HEK293 (cell line): ENCODE results near the gene GOLGA2.
A peak's percentile ranks its signal among the peaks of the same experiment; 100 is the strongest.

Source experiments
- HOXC10 ChIP-seq: sonication (generic); formaldehyde crosslinking; IDR thresholded peaks from 2 replicates; pipeline ENCODE4 v1.8.1; 2023; ENCODE audit warnings: mild to moderate bottlenecking, missing genetic modification reagents
- MEIS1 ChIP-seq: sonication (generic); formaldehyde crosslinking; IDR thresholded peaks from 2 replicates; pipeline ENCODE4 v1.8.1; 2022; ENCODE audit warnings: missing genetic modification reagents, mild to moderate bottlenecking, borderline replicate concordance
- SCRT1 ChIP-seq: fragments of 450-650 bp; formaldehyde crosslinking; IDR thresholded peaks from 2 replicates; pipeline ENCODE4 v1.5.1; 2016; ENCODE audit warnings: missing biosample characterization, missing genetic modification characterization, borderline replicate concordance
- ZBTB20 ChIP-seq: fragments of 450-650 bp; formaldehyde crosslinking; IDR thresholded peaks from 2 replicates; pipeline ENCODE4 v1.5.1; 2016; ENCODE audit warnings: missing biosample characterization, missing genetic modification characterization
- ZBTB8A ChIP-seq: fragments of 450-650 bp; formaldehyde crosslinking; IDR thresholded peaks from 2 replicates; pipeline ENCODE4 v1.5.1; 2016; ENCODE audit warnings: missing biosample characterization, missing genetic modification characterization
- ZNF169 ChIP-seq: fragments of 450-650 bp; formaldehyde crosslinking; IDR thresholded peaks from 2 replicates; pipeline ENCODE4 v1.5.1; 2016; ENCODE audit warnings: missing biosample characterization, missing genetic modification characterization
- ZNF214 ChIP-seq: fragments of 450-650 bp; formaldehyde crosslinking; IDR thresholded peaks from 2 replicates; pipeline ENCODE4 v1.5.1; 2017; ENCODE audit warnings: missing biosample characterization, mild to moderate bottlenecking, missing genetic modification characterization, borderline replicate concordance
- ZNF23 ChIP-seq: fragments of 450-650 bp; formaldehyde crosslinking; IDR thresholded peaks from 2 replicates; pipeline ENCODE4 v1.5.1; 2016; ENCODE audit warnings: missing biosample characterization, missing genetic modification characterization, borderline replicate concordance
- ZNF302 ChIP-seq: fragments of 450-650 bp; formaldehyde crosslinking; IDR thresholded peaks from 2 replicates; pipeline ENCODE4 v1.5.1; 2016; ENCODE audit warnings: missing biosample characterization, missing genetic modification characterization, low read depth
- ZNF354C ChIP-seq: fragments of 450-650 bp; formaldehyde crosslinking; IDR thresholded peaks from 2 replicates; pipeline ENCODE4 v1.5.1; 2016; ENCODE audit warnings: missing biosample characterization, missing genetic modification characterization, low read depth, borderline replicate concordance
- ZNF623 ChIP-seq: fragments of 450-650 bp; formaldehyde crosslinking; IDR thresholded peaks from 2 replicates; pipeline ENCODE4 v1.5.1; 2016; ENCODE audit warnings: missing biosample characterization, missing genetic modification characterization
- ZNF707 ChIP-seq: fragments of 450-650 bp; formaldehyde crosslinking; IDR thresholded peaks from 2 replicates; pipeline ENCODE4 v1.5.1; 2016; ENCODE audit warnings: missing biosample characterization, missing genetic modification characterization
- ZNF747 ChIP-seq: fragments of 450-650 bp; formaldehyde crosslinking; IDR thresholded peaks from 2 replicates; pipeline ENCODE4 v1.5.1; 2016; ENCODE audit warnings: missing biosample characterization, missing genetic modification characterization
- ZNF76 ChIP-seq: fragments of 450-650 bp; formaldehyde crosslinking; IDR thresholded peaks from 2 replicates; pipeline ENCODE4; 2016; ENCODE audit warnings: low read depth, missing biosample characterization, missing genetic modification characterization, borderline replicate concordance
- ZNF768 ChIP-seq: fragments of 450-650 bp; formaldehyde crosslinking; IDR thresholded peaks from 2 replicates; pipeline ENCODE4 v1.5.1; 2018; ENCODE audit warnings: missing biosample characterization, mild to moderate bottlenecking, missing genetic modification characterization
- ZNF785 ChIP-seq: fragments of 450-650 bp; formaldehyde crosslinking; IDR thresholded peaks from 2 replicates; pipeline ENCODE4 v1.5.1; 2016; ENCODE audit warnings: missing biosample characterization, missing genetic modification characterization
- ZNF792 ChIP-seq: fragments of 450-650 bp; formaldehyde crosslinking; IDR thresholded peaks from 2 replicates; pipeline ENCODE4 v1.5.1; 2016; ENCODE audit warnings: missing biosample characterization, missing genetic modification characterization
- ZSCAN5A ChIP-seq: fragments of 450-650 bp; formaldehyde crosslinking; IDR thresholded peaks from 2 replicates; pipeline ENCODE4 v1.5.1; 2016; ENCODE audit warnings: missing biosample characterization, missing genetic modification characterization
- TF ChIP-seq, protein P1 (sequence below): fragments of 450-650 bp; formaldehyde crosslinking; IDR thresholded peaks from 2 replicates; pipeline ENCODE4 v1.5.1; 2016; ENCODE audit warnings: missing biosample characterization, missing genetic modification characterization
- TF ChIP-seq, protein P2 (sequence below): fragments of 450-650 bp; formaldehyde crosslinking; IDR thresholded peaks from 2 replicates; pipeline ENCODE4 v1.5.1; 2016; ENCODE audit warnings: missing biosample characterization, missing genetic modification characterization, low read depth
- TF ChIP-seq, protein P3 (sequence below): fragments of 450-650 bp; formaldehyde crosslinking; IDR thresholded peaks from 2 replicates; pipeline ENCODE4 v1.5.1; 2017; ENCODE audit warnings: missing biosample characterization, missing genetic modification characterization
- TF ChIP-seq, protein P4 (sequence below): fragments of 450-650 bp; formaldehyde crosslinking; IDR thresholded peaks from 2 replicates; pipeline ENCODE4 v1.5.1; 2016; ENCODE audit warnings: missing biosample characterization, missing genetic modification characterization
- TF ChIP-seq, protein P5 (sequence below): fragments of 450-650 bp; formaldehyde crosslinking; IDR thresholded peaks from 2 replicates; pipeline ENCODE4 v1.5.1; 2016; ENCODE audit warnings: missing biosample characterization, missing genetic modification characterization
- TF ChIP-seq, protein P6 (sequence below): fragments of 450-650 bp; formaldehyde crosslinking; IDR thresholded peaks from 2 replicates; pipeline ENCODE4 v1.5.1; 2016; ENCODE audit warnings: missing biosample characterization, missing genetic modification characterization, borderline replicate concordance

Gene GOLGA2

GRCh38 chr9:128276574-128277270 is 915 bp upstream of the GOLGA2 start (continued):
- TF ChIP-seq, protein P1, sequence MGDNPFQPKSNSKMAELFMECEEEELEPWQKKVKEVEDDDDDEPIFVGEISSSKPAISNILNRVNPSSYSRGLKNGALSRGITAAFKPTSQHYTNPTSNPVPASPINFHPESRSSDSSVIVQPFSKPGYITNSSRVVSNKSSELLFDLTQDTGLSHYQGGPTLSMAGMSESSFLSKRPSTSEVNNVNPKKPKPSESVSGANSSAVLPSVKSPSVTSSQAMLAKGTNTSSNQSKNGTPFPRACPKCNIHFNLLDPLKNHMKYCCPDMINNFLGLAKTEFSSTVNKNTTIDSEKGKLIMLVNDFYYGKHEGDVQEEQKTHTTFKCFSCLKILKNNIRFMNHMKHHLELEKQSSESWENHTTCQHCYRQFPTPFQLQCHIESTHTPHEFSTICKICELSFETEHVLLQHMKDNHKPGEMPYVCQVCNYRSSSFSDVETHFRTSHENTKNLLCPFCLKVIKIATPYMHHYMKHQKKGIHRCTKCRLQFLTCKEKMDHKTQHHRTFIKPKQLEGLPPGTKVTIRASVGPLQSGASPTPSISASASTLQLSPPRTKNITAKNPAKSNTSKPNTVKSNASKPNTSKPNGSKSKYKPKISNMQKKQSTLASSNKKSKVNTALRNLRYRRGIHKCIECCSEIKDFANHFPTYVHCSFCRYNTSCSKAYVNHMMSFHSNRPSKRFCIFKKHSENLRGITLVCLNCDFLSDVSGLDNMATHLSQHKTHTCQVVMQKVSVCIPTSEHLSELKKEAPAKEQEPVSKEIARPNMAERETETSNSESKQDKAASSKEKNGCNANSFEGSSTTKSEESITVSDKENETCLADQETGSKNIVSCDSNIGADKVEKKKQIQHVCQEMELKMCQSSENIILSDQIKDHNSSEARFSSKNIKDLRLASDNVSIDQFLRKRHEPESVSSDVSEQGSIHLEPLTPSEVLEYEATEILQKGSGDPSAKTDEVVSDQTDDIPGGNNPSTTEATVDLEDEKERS (tag by site-specific recombination) = no peak
- TF ChIP-seq, protein P2, sequence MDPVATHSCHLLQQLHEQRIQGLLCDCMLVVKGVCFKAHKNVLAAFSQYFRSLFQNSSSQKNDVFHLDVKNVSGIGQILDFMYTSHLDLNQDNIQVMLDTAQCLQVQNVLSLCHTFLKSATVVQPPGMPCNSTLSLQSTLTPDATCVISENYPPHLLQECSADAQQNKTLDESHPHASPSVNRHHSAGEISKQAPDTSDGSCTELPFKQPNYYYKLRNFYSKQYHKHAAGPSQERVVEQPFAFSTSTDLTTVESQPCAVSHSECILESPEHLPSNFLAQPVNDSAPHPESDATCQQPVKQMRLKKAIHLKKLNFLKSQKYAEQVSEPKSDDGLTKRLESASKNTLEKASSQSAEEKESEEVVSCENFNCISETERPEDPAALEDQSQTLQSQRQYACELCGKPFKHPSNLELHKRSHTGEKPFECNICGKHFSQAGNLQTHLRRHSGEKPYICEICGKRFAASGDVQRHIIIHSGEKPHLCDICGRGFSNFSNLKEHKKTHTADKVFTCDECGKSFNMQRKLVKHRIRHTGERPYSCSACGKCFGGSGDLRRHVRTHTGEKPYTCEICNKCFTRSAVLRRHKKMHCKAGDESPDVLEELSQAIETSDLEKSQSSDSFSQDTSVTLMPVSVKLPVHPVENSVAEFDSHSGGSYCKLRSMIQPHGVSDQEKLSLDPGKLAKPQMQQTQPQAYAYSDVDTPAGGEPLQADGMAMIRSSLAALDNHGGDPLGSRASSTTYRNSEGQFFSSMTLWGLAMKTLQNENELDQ (tag by site-specific recombination) = no peak
- TF ChIP-seq ZNF302 (tag by site-specific recombination) (no peak), ZNF768 (tag by site-specific recombination) (no peak), SCRT1 (tag by site-specific recombination) (no peak), ZSCAN5A (tag by site-specific recombination) (no peak), ZNF707 (tag by site-specific recombination) (no peak), ZNF785 (tag by site-specific recombination) (no peak), MEIS1 (CRISPR knock-in tag) (no peak), ZBTB8A (tag by site-specific recombination) (no peak), ZNF354C (tag by site-specific recombination) (no peak), ZNF792 (tag by site-specific recombination) (no peak), HOXC10 (CRISPR knock-in tag) (no peak), ZNF76 (tag by site-specific recombination) (peak; percentile 47), ZNF214 (tag by site-specific recombination) (no peak), ZNF747 (tag by site-specific recombination) (no peak), ZNF169 (tag by site-specific recombination) (no peak), ZBTB20 (tag by site-specific recombination) (peak; percentile 38; the same call in 1 of the 2 replicates), ZNF623 (tag by site-specific recombination) (no peak), ZNF23 (tag by site-specific recombination) (no peak)
- TF ChIP-seq, protein P3, sequence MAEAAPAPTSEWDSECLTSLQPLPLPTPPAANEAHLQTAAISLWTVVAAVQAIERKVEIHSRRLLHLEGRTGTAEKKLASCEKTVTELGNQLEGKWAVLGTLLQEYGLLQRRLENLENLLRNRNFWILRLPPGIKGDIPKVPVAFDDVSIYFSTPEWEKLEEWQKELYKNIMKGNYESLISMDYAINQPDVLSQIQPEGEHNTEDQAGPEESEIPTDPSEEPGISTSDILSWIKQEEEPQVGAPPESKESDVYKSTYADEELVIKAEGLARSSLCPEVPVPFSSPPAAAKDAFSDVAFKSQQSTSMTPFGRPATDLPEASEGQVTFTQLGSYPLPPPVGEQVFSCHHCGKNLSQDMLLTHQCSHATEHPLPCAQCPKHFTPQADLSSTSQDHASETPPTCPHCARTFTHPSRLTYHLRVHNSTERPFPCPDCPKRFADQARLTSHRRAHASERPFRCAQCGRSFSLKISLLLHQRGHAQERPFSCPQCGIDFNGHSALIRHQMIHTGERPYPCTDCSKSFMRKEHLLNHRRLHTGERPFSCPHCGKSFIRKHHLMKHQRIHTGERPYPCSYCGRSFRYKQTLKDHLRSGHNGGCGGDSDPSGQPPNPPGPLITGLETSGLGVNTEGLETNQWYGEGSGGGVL (tag by site-specific recombination) = peak; percentile 54
- TF ChIP-seq, protein P4, sequence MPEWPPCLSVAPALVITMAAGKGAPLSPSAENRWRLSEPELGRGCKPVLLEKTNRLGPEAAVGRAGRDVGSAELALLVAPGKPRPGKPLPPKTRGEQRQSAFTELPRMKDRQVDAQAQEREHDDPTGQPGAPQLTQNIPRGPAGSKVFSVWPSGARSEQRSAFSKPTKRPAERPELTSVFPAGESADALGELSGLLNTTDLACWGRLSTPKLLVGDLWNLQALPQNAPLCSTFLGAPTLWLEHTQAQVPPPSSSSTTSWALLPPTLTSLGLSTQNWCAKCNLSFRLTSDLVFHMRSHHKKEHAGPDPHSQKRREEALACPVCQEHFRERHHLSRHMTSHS (tag by site-specific recombination) = no peak
- TF ChIP-seq, protein P5, sequence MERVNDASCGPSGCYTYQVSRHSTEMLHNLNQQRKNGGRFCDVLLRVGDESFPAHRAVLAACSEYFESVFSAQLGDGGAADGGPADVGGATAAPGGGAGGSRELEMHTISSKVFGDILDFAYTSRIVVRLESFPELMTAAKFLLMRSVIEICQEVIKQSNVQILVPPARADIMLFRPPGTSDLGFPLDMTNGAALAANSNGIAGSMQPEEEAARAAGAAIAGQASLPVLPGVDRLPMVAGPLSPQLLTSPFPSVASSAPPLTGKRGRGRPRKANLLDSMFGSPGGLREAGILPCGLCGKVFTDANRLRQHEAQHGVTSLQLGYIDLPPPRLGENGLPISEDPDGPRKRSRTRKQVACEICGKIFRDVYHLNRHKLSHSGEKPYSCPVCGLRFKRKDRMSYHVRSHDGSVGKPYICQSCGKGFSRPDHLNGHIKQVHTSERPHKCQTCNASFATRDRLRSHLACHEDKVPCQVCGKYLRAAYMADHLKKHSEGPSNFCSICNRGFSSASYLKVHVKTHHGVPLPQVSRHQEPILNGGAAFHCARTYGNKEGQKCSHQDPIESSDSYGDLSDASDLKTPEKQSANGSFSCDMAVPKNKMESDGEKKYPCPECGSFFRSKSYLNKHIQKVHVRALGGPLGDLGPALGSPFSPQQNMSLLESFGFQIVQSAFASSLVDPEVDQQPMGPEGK (tag by site-specific recombination) = no peak
- TF ChIP-seq, protein P6, sequence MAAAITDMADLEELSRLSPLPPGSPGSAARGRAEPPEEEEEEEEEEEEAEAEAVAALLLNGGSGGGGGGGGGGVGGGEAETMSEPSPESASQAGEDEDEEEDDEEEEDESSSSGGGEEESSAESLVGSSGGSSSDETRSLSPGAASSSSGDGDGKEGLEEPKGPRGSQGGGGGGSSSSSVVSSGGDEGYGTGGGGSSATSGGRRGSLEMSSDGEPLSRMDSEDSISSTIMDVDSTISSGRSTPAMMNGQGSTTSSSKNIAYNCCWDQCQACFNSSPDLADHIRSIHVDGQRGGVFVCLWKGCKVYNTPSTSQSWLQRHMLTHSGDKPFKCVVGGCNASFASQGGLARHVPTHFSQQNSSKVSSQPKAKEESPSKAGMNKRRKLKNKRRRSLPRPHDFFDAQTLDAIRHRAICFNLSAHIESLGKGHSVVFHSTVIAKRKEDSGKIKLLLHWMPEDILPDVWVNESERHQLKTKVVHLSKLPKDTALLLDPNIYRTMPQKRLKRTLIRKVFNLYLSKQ (tag by site-specific recombination) = no peak
